Peyer's patch (tissue), 4 donors: Measurements from ENCODE around the gene INTS4.
"Not testable (repeated sequence)": the region's sequence is repeated elsewhere in the genome, so short reads cannot be mapped to it uniquely, and the experiment has no call there.

ENCODE experiments used
- POLR2A ChIP-seq, 2 donors: fragments of 450-650 bp; IDR thresholded peaks; one replicate each; pipeline ENCODE4 v1.5.1; 2017; ENCODE audit warnings: antibody characterized with exemption in 2 of 2, mild to moderate bottlenecking in 2 of 2, moderate library complexity in 2 of 2
- TF ChIP-seq, protein P1 (sequence below), 6 experiments: fragments of 450-650 bp in 4 of 6; fragments of 200-600 bp in 2 of 6; sonication (generic) in 1 of 6; IDR thresholded peaks; one replicate each; pipeline ENCODE4 v1.5.1; 2017 to 2019; ENCODE audit warnings: antibody characterized with exemption in 6 of 6, mild to moderate bottlenecking in 3 of 6, moderate library complexity in 1 of 6

DNA sequence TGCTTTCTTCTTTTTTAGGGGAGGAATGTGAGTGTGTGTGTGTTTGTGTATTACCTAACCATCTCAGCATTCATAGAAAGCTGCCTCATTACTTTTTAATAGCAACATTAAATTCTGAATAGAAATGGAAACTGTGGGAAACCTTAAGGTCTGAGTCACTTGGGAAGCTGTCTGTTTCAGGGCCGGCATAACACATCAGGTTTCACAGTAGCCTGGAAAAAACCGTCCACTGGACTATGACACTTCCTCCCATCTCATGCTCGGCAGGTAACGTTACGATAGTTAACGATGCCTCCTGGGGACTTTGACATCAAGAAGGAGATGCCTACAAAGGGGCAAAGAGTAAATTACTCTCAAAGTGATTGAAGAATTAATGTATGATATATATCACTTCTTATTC lies 83.6 kb downstream of the INTS4 start:
- TF ChIP-seq, protein P1, sequence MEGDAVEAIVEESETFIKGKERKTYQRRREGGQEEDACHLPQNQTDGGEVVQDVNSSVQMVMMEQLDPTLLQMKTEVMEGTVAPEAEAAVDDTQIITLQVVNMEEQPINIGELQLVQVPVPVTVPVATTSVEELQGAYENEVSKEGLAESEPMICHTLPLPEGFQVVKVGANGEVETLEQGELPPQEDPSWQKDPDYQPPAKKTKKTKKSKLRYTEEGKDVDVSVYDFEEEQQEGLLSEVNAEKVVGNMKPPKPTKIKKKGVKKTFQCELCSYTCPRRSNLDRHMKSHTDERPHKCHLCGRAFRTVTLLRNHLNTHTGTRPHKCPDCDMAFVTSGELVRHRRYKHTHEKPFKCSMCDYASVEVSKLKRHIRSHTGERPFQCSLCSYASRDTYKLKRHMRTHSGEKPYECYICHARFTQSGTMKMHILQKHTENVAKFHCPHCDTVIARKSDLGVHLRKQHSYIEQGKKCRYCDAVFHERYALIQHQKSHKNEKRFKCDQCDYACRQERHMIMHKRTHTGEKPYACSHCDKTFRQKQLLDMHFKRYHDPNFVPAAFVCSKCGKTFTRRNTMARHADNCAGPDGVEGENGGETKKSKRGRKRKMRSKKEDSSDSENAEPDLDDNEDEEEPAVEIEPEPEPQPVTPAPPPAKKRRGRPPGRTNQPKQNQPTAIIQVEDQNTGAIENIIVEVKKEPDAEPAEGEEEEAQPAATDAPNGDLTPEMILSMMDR (IDR thresholded peaks at IDR 0.05), result not testable (repeated sequence)
- not testable (repeated sequence) for TF ChIP-seq POLR2A (IDR thresholded peaks at IDR 0.05)
